Stimulated activated CD8-positive, alpha-beta memory T cell treated with anti-CD3 and anti-CD28 coated beads, Interleukin-12 subunit alpha, Interleukin-12 subunit beta, amount 100 ng/mL, for 4 hours (primary cell): Measurements from ENCODE around the gene KRTAP5-9.
"Not testable (repeated sequence)": the region's sequence is repeated elsewhere in the genome, so short reads cannot be mapped to it uniquely, and the experiment has no call there.

Experiments used
- DNase-seq: peaks from one replicate; pipeline ENCODE4 v3.0.0-alpha.2; 2020; ENCODE audit warnings: low read depth

The KRTAP5-9 gene

GRCh38 chr11:71563406-71563805 is 15.2 kb downstream of the KRTAP5-9 start:
- no peak for DNase-seq

GRCh38 chr11:71564430-71564829 is 16.2 kb downstream of the KRTAP5-9 start:
- no peak for DNase-seq

GRCh38 chr11:71565263-71565662 is 17.0 kb downstream of the KRTAP5-9 start, which contains the start of gene KRTAP5-10:
TSS of gene KRTAP5-10 (plus strand) at chr11:71565563. CDS start at chr11:71565588, 25 bp downstream.
- DNase-seq, result no peak

GRCh38 chr11:71566081-71566620 is 17.9 kb downstream of the KRTAP5-9 start:
- DNase-seq, result no peak

GRCh38 chr11:71566626-71567599 is 18.7 kb downstream of the KRTAP5-9 start:
- not testable (repeated sequence) for DNase-seq

GRCh38 chr11:71567633-71568032 is 19.4 kb downstream of the KRTAP5-9 start:
- not testable (repeated sequence) for DNase-seq

- DNase-seq, result no peak
These were observed 20.6 kb downstream of the KRTAP5-9 start for GRCh38 chr11:71568704-71569349.

GRCh38 chr11:71571101-71571850 is 23.1 kb downstream of the KRTAP5-9 start:
- DNase-seq, result not testable (repeated sequence)

GRCh38 chr11:71572811-71573210 is 24.6 kb downstream of the KRTAP5-9 start:
- no peak for DNase-seq

GRCh38 chr11:71574418-71574817 is 26.2 kb downstream of the KRTAP5-9 start:
- DNase-seq, result no peak

GRCh38 chr11:71575723-71576424 is 27.7 kb downstream of the KRTAP5-9 start:
- DNase-seq, result no peak

GRCh38 chr11:71576688-71577465 is 28.7 kb downstream of the KRTAP5-9 start:
- DNase-seq, result not testable (repeated sequence)

- DNase-seq, result no peak
These were observed 29.3 kb downstream of the KRTAP5-9 start for GRCh38 chr11:71577469-71578004.

GRCh38 chr11:71579513-71579912 is 31.3 kb downstream of the KRTAP5-9 start:
- not testable (repeated sequence) for DNase-seq

- no peak for DNase-seq
These were observed 32.1 kb downstream of the KRTAP5-9 start for GRCh38 chr11:71580057-71581003.

GRCh38 chr11:71581826-71582225 is 33.6 kb downstream of the KRTAP5-9 start:
- DNase-seq, result no peak

GRCh38 chr11:71582309-71582895 is 34.2 kb downstream of the KRTAP5-9 start, which contains the start of gene KRTAP5-11:
TSS of gene KRTAP5-11 (minus strand) at chr11:71582875. CDS start at chr11:71582837, 38 bp downstream.
- DNase-seq, result no peak

- not testable (repeated sequence) for DNase-seq
These were observed 34.7 kb downstream of the KRTAP5-9 start for GRCh38 chr11:71582969-71583368.
